Lower leg skin (tissue), 3 donors: ENCODE measurements around the gene RAPGEF4.

Experiments used
- CTCF ChIP-seq, 3 donors: fragments of 450-650 bp; IDR thresholded peaks; one replicate each; pipeline ENCODE4 v1.5.1; 2016; ENCODE audit warnings: antibody characterized with exemption in 3 of 3, mild to moderate bottlenecking in 3 of 3, moderate library complexity in 2 of 3
- POLR2A ChIP-seq, 2 donors: fragments of 450-650 bp; IDR thresholded peaks; one replicate each; pipeline ENCODE4 v1.6.1; 2016 to 2017; ENCODE audit warnings: antibody characterized with exemption in 2 of 2, mild to moderate bottlenecking in 1 of 2, moderate library complexity in 1 of 2

- TF ChIP-seq CTCF (IDR thresholded peaks at IDR 0.05) (no peak), POLR2A (IDR thresholded peaks at IDR 0.05) (no peak)
Observed at GRCh38 chr2:172927641-172928357, 192.2 kb downstream of the RAPGEF4 start.
